ENCODE measurements around the gene FAM20C. TPM values are rescaled to one million over a fixed set of nuclear protein-coding genes. Genes with fewer than 3 reads are reported as not detected.

FAM20C gene
- total RNA-seq, 1 donor from 2014 or later = 32.9 TPM

GRCh38 chr7:165661-166337 is 26.6 kb upstream of the FAM20C start:
- Mint-ChIP-seq H3K9me3 (ENCODE audit: low read depth) (no peaks in the 10 kb centered on the region), H3K27ac (peak overlapping the region; percentile 87)

GRCh38 chr7:166338-167060 is 25.9 kb upstream of the FAM20C start:
- H3K4me1 Mint-ChIP-seq (ENCODE audit: low read depth) = peaks cover 23% of the 10 kb centered on the region
- H3K4me3 Mint-ChIP-seq (ENCODE audit: low read depth) = no peak overlapping the region
- H3K36me3 Mint-ChIP-seq (ENCODE audit: insufficient read depth) = no peaks in the 10 kb centered on the region
- peaks cover 41% of the 10 kb centered on the region for H3K27me3 Mint-ChIP-seq
- no peak for TF ChIP-seq CTCF (IDR thresholded peaks at IDR 0.05; ENCODE audit: unreplicated experiment)
- no peaks in the 10 kb centered on the region for H3K9me3 Mint-ChIP-seq (ENCODE audit: low read depth)
- H3K27ac Mint-ChIP-seq = no peak overlapping the region
- DNase-seq (ENCODE audit: low spot score, unreplicated experiment) = no peak

More at GRCh38 chr7:165661-166337, 26.6 kb upstream of the FAM20C start:
- Mint-ChIP-seq H3K27me3 (peaks cover 41% of the 10 kb centered on the region), H3K4me1 (ENCODE audit: low read depth) (peaks cover 23% of the 10 kb centered on the region), H3K36me3 (ENCODE audit: insufficient read depth) (no peaks in the 10 kb centered on the region), H3K4me3 (ENCODE audit: low read depth) (no peak overlapping the region)
- DNase-seq (ENCODE audit: low spot score, unreplicated experiment) = no peak
- no peak for TF ChIP-seq CTCF (IDR thresholded peaks at IDR 0.05; ENCODE audit: unreplicated experiment)

GRCh38 chr7:167090-167855 is 25.1 kb upstream of the FAM20C start:
- TF ChIP-seq CTCF (IDR thresholded peaks at IDR 0.05; ENCODE audit: unreplicated experiment) = no peak
- Mint-ChIP-seq H3K4me3 (ENCODE audit: low read depth) (peak overlapping the region; percentile 42), H3K4me1 (ENCODE audit: low read depth) (peaks cover 25% of the 10 kb centered on the region), H3K27ac (peak overlapping the region; percentile 50), H3K27me3 (peaks cover 36% of the 10 kb centered on the region), H3K9me3 (ENCODE audit: low read depth) (no peaks in the 10 kb centered on the region), H3K36me3 (ENCODE audit: insufficient read depth) (no peaks in the 10 kb centered on the region)
- DNase-seq (ENCODE audit: low spot score, unreplicated experiment) = no peak

- no peak for TF ChIP-seq CTCF (IDR thresholded peaks at IDR 0.05; ENCODE audit: unreplicated experiment)
- H3K27ac Mint-ChIP-seq = no peak overlapping the region
- no peak overlapping the region for H3K4me3 Mint-ChIP-seq (ENCODE audit: low read depth)
- DNase-seq (ENCODE audit: low spot score, unreplicated experiment) = no peak
- no peaks in the 10 kb centered on the region for H3K9me3 Mint-ChIP-seq (ENCODE audit: low read depth)
- H3K36me3 Mint-ChIP-seq (ENCODE audit: insufficient read depth) = no peaks in the 10 kb centered on the region
- peaks cover 25% of the 10 kb centered on the region for H3K4me1 Mint-ChIP-seq (ENCODE audit: low read depth)
- peaks cover 27% of the 10 kb centered on the region for H3K27me3 Mint-ChIP-seq
Observed at GRCh38 chr7:167976-168791, 24.2 kb upstream of the FAM20C start.

All from progenitor cell of endocrine pancreas (in vitro differentiated cells).